A549 (cell line): ENCODE results near the gene LCN9. TPM values are rescaled to one million over a fixed set of nuclear protein-coding genes. Genes with fewer than 3 reads are reported as not detected.

Experiments used
- ATAC-seq, 2 experiments: fragments of 200-7000 bp in 1 of 2; fragments of >200 bp in 1 of 2; cut with Nextera tagmentation in 1 of 2; cut with Tn5 transposase in 1 of 2; 3 replicates each; pipeline versions ENCODE4 v1.8.0 to v1.9.1; 2018 to 2020; ENCODE audit warnings: mild to moderate bottlenecking in 1 of 2, moderate library complexity in 1 of 2
- CTCF ChIA-PET: fragments of 300-600 bp; sonication (Branson Sonifier 250); formaldehyde crosslinking; extraction: SDS; loops from one replicate; lab custom pipeline; 2021; ENCODE audit warnings: antibody characterized with exemption, inconsistent platforms; lab: Yijun Ruan, JAX
- POLR2A ChIA-PET: fragments of 350-600 bp; formaldehyde crosslinking; extraction: SDS; loops from one replicate; lab custom pipeline; 2021; ENCODE audit warnings: antibody characterized with exemption, inconsistent platforms; lab: Yijun Ruan, JAX
- DNase-seq, 2 experiments: peaks; one replicate each; pipeline versions ENCODE4 v3.0.0 to v3.0.0-alpha.2; 2011 to 2016; ENCODE audit warnings: low read depth in 1 of 2, low spot score in 1 of 2
- FAIRE-seq: peaks from 2 replicates; lab custom pipeline; 2011; peaks lifted over from hg19 to GRCh38; lab: Jason Lieb, UNC
- H3K27ac ChIP-seq, 2 experiments: fragments of >200 bp; sonication (Bioruptor Twin); formaldehyde crosslinking; 3 replicates each; pipeline ENCODE4 v1.5.1; 2016 to 2017
- H3K4me1 ChIP-seq: fragments of >200 bp; sonication (Bioruptor Twin); formaldehyde crosslinking; 3 replicates; pipeline ENCODE4 v1.6.1; 2016
- H3K4me2 ChIP-seq: fragments of >200 bp; sonication (Bioruptor Twin); formaldehyde crosslinking; 3 replicates; pipeline ENCODE4 v1.6.1; 2016
- H3K4me3 ChIP-seq: fragments of >200 bp; sonication (Bioruptor Twin); formaldehyde crosslinking; 3 replicates; pipeline ENCODE4 v1.5.1; 2016
- H3K9me3 ChIP-seq: fragments of >200 bp; sonication (Bioruptor Twin); formaldehyde crosslinking; 3 replicates; pipeline ENCODE4 v1.6.1; 2016
- E2F6 ChIP-seq: IDR thresholded peaks from 2 replicates; pipeline ENCODE4 v1.6.1; 2012; ENCODE audit warnings: low read depth, borderline replicate concordance
- EHF ChIP-seq: fragments of 250-450 bp; sonication (Bioruptor Pico); IDR thresholded peaks from 2 replicates; pipeline ENCODE4 v1.5.0; 2020; ENCODE audit warnings: mild to moderate bottlenecking
- EHMT2 ChIP-seq: fragments of 200-600 bp; sonication (generic); IDR thresholded peaks from 2 replicates; pipeline ENCODE4 v1.6.1; 2016; ENCODE audit warnings: antibody characterized with exemption, low read depth, mild to moderate bottlenecking, moderate library complexity
- FOSB ChIP-seq: fragments of 250-450 bp; sonication (Bioruptor Pico); IDR thresholded peaks from 2 replicates; pipeline ENCODE4 v1.5.0; 2020; ENCODE audit warnings: mild to moderate bottlenecking, moderate library complexity
- GATA3 ChIP-seq: IDR thresholded peaks from 2 replicates; pipeline ENCODE4 v1.6.1; 2012; ENCODE audit warnings: borderline replicate concordance
- HDAC2 ChIP-seq: fragments of 200-600 bp; sonication (generic); IDR thresholded peaks from 2 replicates; pipeline ENCODE4 v1.6.1; 2016
- HOXA7 ChIP-seq: fragments of 250-450 bp; sonication (Bioruptor Pico); IDR thresholded peaks from 2 replicates; pipeline ENCODE4 v1.5.0; 2020; ENCODE audit warnings: mild to moderate bottlenecking, moderate library complexity
- JUN ChIP-seq, 2 experiments: fragments of >200 bp; sonication (Bioruptor Twin); formaldehyde crosslinking; IDR thresholded peaks; 2 replicates in 1 of 2; 3 replicates in 1 of 2; pipeline ENCODE4 v1.6.1; 2016 to 2017
- JUNB ChIP-seq: fragments of >200 bp; sonication (Bioruptor Twin); formaldehyde crosslinking; IDR thresholded peaks from 2 replicates; pipeline ENCODE4 v1.6.1; 2016
- KDM1A ChIP-seq: fragments of 200-600 bp; sonication (generic); IDR thresholded peaks from 2 replicates; pipeline ENCODE4 v1.6.1; 2016; ENCODE audit warnings: low read depth, mild to moderate bottlenecking
- KDM5A ChIP-seq: fragments of 200-600 bp; sonication (generic); IDR thresholded peaks from 2 replicates; pipeline ENCODE4 v1.6.1; 2016; ENCODE audit warnings: antibody characterized with exemption, mild to moderate bottlenecking
- MAFK ChIP-seq: fragments of 450-650 bp; IDR thresholded peaks from 2 replicates; pipeline ENCODE4 v1.6.1; 2014; ENCODE audit not compliant: partially characterized antibody
- NPAS2 ChIP-seq: fragments of 250-450 bp; sonication (Bioruptor Pico); IDR thresholded peaks from 2 replicates; pipeline ENCODE4 v1.8.0; 2022; ENCODE audit warnings: mild to moderate bottlenecking, moderate library complexity, borderline replicate concordance
- NR3C1 ChIP-seq: fragments of >200 bp; sonication (Bioruptor Twin); formaldehyde crosslinking; IDR thresholded peaks from 3 replicates; pipeline ENCODE4 v1.6.1; 2017
- PHF8 ChIP-seq: fragments of 200-600 bp; sonication (generic); IDR thresholded peaks from 2 replicates; pipeline ENCODE4 v1.6.1; 2016; ENCODE audit warnings: low read depth, mild to moderate bottlenecking, antibody characterized with exemption, moderate library complexity, borderline replicate concordance
- RFX5 ChIP-seq: fragments of 450-650 bp; IDR thresholded peaks from 2 replicates; pipeline ENCODE4 v1.7.1; 2014; ENCODE audit warnings: antibody characterized with exemption, mild to moderate bottlenecking, moderate library complexity
- SMC3 ChIP-seq: fragments of >200 bp; sonication (Bioruptor Twin); formaldehyde crosslinking; IDR thresholded peaks from 3 replicates; pipeline ENCODE4 v1.6.1; 2018; ENCODE audit warnings: inconsistent platforms
- TP53 ChIP-seq: fragments of 250-450 bp; sonication (Bioruptor Pico); IDR thresholded peaks from 2 replicates; pipeline ENCODE4 v1.5.0; 2021; ENCODE audit warnings: mild to moderate bottlenecking, moderate library complexity
- USF2 ChIP-seq: fragments of 450-650 bp; IDR thresholded peaks from 2 replicates; pipeline ENCODE4 v1.6.1; 2014; ENCODE audit warnings: antibody characterized with exemption
- ZFP36 ChIP-seq: fragments of 450-650 bp; IDR thresholded peaks from 2 replicates; pipeline ENCODE4 v1.6.1; 2014; ENCODE audit warnings: borderline replicate concordance; ENCODE audit not compliant: partially characterized antibody
- ZSCAN20 ChIP-seq: fragments of 250-450 bp; sonication (Bioruptor Pico); IDR thresholded peaks from 2 replicates; pipeline ENCODE4 v1.8.0; 2022; ENCODE audit warnings: mild to moderate bottlenecking, moderate library complexity
- WGBS: methylation state at CpG from one replicate; pipeline ENCODE4 v1.1.6; 2017; ENCODE audit errors: missing lambda C conversion rate; 5-methylcytosine and 5-hydroxymethylcytosine counted together
- polyA plus RNA-seq, 4 experiments: library from polyadenylated mRNA; depleted of rRNA in 3 of 4; stranded (reverse); fragments of >200 nt; fragmentation: RNase III in 1 of 4; extraction: RNeasy Plus Mini Kit Qiagen cat#74134 plus additional on column Dnase treatment in 1 of 4; gene quantifications; 2 replicates in 3 of 4; 3 replicates in 1 of 4; pipeline ENCODE4 v1.2.3, GENCODE V29; 2011 to 2017
- TF ChIP-seq, protein P1 (sequence below): fragments of >200 bp; sonication (Bioruptor Twin); formaldehyde crosslinking; IDR thresholded peaks from 3 replicates; pipeline ENCODE4 v1.5.1; 2016
- TF ChIP-seq, protein P2 (sequence below): IDR thresholded peaks from 2 replicates; pipeline ENCODE4 v1.6.1; 2012
- TF ChIP-seq, protein P3 (sequence below): fragments of 250-450 bp; sonication (Bioruptor Pico); IDR thresholded peaks from 2 replicates; pipeline ENCODE4 v1.5.0; 2020; ENCODE audit warnings: low read depth, mild to moderate bottlenecking, moderate library complexity

Gene LCN9
- polyA plus RNA-seq, 2 of the 4 experiments (the other 2 are of a cell fraction): not detected

GRCh38 chr9:135648494-135649410 lies 14.4 kb upstream of the LCN9 start:
- POLR2A ChIA-PET: interaction anchor here (1.5 kb wide), 1 partner anchor 13 kb away, joined by 3 read pairs; no protein-coding TSS in a partner anchor
- no peak overlapping the region for H3K4me3 ChIP-seq
- no peak overlapping the region for H3K27ac ChIP-seq
- DNase-seq (no peak), FAIRE-seq (no peak), ATAC-seq (no peak)
- CTCF ChIA-PET: interaction anchor here (0.9 kb wide), 1 partner anchor 11 kb away, joined by 4 read pairs; no protein-coding TSS in a partner anchor
- no peaks in the 10 kb centered on the region for H3K4me1 ChIP-seq
- H3K9me3 ChIP-seq: peaks cover 82% of the 10 kb centered on the region
- 17% methylated on average over 10 of the region's 10 CpGs for WGBS
- no peak overlapping the region for H3K4me2 ChIP-seq
- TF ChIP-seq HOXA7 (CRISPR knock-in tag): no peak
- no peak for TF ChIP-seq E2F6
- no peak for TF ChIP-seq ZFP36
- no peak for TF ChIP-seq SMC3
- no peak for TF ChIP-seq KDM5A
- TF ChIP-seq MAFK: no peak
- no peak for TF ChIP-seq JUNB
- no peak for TF ChIP-seq GATA3
- TF ChIP-seq TP53: no peak
- TF ChIP-seq, protein P1, sequence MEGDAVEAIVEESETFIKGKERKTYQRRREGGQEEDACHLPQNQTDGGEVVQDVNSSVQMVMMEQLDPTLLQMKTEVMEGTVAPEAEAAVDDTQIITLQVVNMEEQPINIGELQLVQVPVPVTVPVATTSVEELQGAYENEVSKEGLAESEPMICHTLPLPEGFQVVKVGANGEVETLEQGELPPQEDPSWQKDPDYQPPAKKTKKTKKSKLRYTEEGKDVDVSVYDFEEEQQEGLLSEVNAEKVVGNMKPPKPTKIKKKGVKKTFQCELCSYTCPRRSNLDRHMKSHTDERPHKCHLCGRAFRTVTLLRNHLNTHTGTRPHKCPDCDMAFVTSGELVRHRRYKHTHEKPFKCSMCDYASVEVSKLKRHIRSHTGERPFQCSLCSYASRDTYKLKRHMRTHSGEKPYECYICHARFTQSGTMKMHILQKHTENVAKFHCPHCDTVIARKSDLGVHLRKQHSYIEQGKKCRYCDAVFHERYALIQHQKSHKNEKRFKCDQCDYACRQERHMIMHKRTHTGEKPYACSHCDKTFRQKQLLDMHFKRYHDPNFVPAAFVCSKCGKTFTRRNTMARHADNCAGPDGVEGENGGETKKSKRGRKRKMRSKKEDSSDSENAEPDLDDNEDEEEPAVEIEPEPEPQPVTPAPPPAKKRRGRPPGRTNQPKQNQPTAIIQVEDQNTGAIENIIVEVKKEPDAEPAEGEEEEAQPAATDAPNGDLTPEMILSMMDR: no peak
- no peak for TF ChIP-seq ZSCAN20 (CRISPR knock-in tag)
- TF ChIP-seq USF2: no peak
- no peak for TF ChIP-seq NPAS2 (CRISPR knock-in tag)
- no peak for TF ChIP-seq NR3C1
- TF ChIP-seq FOSB (CRISPR knock-in tag): no peak
- TF ChIP-seq EHMT2: no peak

DNA sequence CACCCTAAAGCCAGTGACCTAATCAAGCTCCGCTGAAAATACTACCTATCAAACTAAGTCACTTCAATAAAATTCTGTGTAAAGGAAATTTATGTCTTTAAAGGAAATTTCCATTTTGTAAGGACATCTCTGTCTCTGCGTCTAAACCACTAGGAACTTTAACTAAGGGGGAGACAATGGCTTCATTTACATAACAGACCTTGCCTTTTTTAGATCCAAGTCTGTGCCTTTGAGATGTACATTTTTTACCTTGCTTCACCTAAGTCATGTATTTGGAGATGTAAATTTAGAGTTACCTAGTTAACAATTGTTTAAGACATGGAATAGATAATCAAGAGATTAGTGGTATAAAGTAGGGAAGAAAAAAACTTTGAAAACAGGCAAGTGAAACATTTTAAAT lies 13.6 kb upstream of the LCN9 start:
- ChIA-PET POLR2A (no interaction called here), CTCF (interaction anchor here (0.9 kb wide), 1 partner anchor 12 kb away, joined by 4 read pairs; no protein-coding TSS in a partner anchor)
- no peak for ATAC-seq
- DNase-seq: no peak
- H3K27ac ChIP-seq: no peak overlapping the region
- 31% methylated on average over 2 of the region's 2 CpGs for WGBS
- no peak overlapping the region for H3K4me3 ChIP-seq
- peaks cover 78% of the 10 kb centered on the region for H3K9me3 ChIP-seq
- no peak overlapping the region for H3K4me2 ChIP-seq
- TF ChIP-seq RFX5 (no peak), KDM1A (no peak), HDAC2 (no peak), EHF (CRISPR knock-in tag) (no peak), JUN (IDR thresholded peaks at IDR 0.05) (no peak), NR3C1 (no peak), PHF8 (no peak)
- TF ChIP-seq, protein P2, sequence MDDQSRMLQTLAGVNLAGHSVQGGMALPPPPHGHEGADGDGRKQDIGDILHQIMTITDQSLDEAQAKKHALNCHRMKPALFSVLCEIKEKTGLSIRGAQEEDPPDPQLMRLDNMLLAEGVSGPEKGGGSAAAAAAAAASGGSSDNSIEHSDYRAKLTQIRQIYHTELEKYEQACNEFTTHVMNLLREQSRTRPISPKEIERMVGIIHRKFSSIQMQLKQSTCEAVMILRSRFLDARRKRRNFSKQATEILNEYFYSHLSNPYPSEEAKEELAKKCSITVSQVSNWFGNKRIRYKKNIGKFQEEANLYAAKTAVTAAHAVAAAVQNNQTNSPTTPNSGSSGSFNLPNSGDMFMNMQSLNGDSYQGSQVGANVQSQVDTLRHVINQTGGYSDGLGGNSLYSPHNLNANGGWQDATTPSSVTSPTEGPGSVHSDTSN: no peak
- TF ChIP-seq, protein P3, sequence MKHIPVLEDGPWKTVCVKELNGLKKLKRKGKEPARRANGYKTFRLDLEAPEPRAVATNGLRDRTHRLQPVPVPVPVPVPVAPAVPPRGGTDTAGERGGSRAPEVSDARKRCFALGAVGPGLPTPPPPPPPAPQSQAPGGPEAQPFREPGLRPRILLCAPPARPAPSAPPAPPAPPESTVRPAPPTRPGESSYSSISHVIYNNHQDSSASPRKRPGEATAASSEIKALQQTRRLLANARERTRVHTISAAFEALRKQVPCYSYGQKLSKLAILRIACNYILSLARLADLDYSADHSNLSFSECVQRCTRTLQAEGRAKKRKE (CRISPR knock-in tag): no peak
- H3K4me1 ChIP-seq: no peaks in the 10 kb centered on the region
- no peak for FAIRE-seq
